ES-I3 (cell line): ENCODE data around the gene POU2AF1.

Experiments used
- H3K36me3 ChIP-seq: 2 replicates; pipeline ENCODE4 v1.6.1; 2013; ENCODE audit warnings: mild to moderate bottlenecking, low read length, control low read depth, moderate library complexity; ENCODE audit not compliant: insufficient read depth
- H3K4me1 ChIP-seq: 2 replicates; pipeline ENCODE4 v1.6.1; 2013; ENCODE audit warnings: mild to moderate bottlenecking, control low read depth, low read length; ENCODE audit not compliant: insufficient read depth
- H3K9ac ChIP-seq: 2 replicates; pipeline ENCODE4 v1.6.1; 2013; ENCODE audit warnings: low read depth, mild to moderate bottlenecking, low read length, moderate library complexity
- H3K9me3 ChIP-seq: 2 replicates; pipeline ENCODE4 v1.6.1; 2013; ENCODE audit warnings: mild to moderate bottlenecking, low read length, moderate library complexity; ENCODE audit not compliant: control insufficient read depth, insufficient read depth

The POU2AF1 gene

DNA sequence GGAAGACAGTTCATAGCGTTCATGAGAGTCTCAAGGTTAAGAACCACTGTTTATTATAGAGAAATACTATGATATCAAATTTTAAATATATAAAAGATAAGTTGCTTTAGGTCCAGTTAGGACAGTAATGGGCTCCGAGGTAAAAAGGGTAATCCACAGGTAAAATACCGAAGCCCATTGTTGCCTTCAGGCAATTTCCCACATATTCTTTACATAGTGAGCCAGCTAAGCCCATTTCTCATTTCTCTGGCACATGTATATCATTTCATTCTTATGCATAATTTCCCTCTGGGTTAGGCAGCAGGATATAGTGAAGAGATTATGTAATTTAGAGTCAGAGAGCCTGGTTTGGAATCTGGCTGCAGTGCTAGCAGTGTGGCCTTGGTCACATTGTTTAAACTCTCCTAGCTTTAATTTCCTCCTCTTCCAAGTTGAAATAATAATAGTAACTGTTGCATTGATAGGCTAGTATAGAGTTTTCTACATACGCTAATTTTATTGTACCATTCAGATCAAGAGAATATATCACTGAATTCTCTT, 7.6 kb upstream of the POU2AF1 start:
- Histone ChIP-seq H3K4me1 (no peaks in the 10 kb centered on the region), H3K36me3 (no peaks in the 10 kb centered on the region), H3K9me3 (0 out of 2 replicates have a peak, but pooled peaks cover 2% of the 10 kb centered on the region), H3K9ac (no peak overlapping the region)

DNA sequence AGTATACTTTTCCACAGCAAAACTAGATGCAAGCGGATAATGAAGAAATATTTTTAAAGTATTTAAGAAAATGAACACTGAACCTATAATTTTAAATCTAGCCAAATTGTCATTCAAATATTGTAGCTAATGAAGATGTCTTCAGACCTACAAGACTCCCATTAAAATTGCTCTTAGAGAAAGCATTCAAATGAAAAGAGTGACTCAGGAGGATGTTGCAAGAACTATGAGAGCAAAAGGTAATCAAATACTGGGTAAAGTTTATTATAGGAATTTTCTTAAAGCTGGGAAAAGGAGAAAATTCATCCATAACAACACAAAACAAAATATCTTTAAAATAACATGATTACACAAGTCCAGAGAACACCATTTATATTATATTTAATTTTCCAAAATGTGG, 5.4 kb upstream of the POU2AF1 start:
- Histone ChIP-seq H3K36me3 (no peaks in the 10 kb centered on the region), H3K9ac (no peak overlapping the region), H3K4me1 (no peaks in the 10 kb centered on the region), H3K9me3 (0 out of 2 replicates have a peak, but pooled peaks cover 2% of the 10 kb centered on the region)

- Histone ChIP-seq H3K4me1 (no peaks in the 10 kb centered on the region; the same call in 1 of the 2 replicates), H3K36me3 (no peaks in the 10 kb centered on the region), H3K9ac (no peak overlapping the region), H3K9me3 (0 out of 2 replicates have a peak, but pooled peaks cover 2% of the 10 kb centered on the region)
These were observed 3.4 kb upstream of the POU2AF1 start for GRCh38 chr11:111382451-111382850.

DNA sequence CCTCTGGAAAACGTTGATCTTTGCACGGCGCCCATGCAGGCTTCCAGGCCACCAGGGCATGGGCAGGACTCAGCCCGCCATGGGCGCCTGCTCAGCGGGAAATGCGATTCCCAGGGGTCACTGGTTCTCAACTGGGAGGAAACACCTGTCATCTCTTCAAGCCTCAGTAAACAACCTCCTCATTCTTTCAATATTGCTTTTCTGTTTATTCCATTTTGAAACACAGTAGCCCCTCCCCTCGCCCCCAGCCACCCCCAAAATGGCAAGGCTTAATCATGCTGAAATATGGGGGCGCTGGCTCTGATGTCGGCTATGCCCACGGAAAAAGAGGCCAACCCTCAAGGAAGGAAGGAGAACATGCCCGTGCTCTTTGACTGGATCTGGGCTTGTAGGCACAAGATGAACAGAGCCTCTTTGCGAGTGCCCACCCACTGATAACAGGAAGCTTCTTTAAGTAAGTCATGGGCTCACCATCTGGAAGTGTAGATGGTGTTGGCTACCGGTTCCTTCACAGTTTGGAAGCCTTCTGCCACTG, 594 bp upstream of the POU2AF1 start:
- no peaks in the 10 kb centered on the region for H3K9me3 ChIP-seq
- H3K9ac ChIP-seq, result no peak overlapping the region
- H3K4me1 ChIP-seq, result no peaks in the 10 kb centered on the region; the same call in 1 of the 2 replicates
- H3K36me3 ChIP-seq, result no peaks in the 10 kb centered on the region

- no peak overlapping the region for H3K9ac ChIP-seq
- H3K4me1 ChIP-seq, result no peaks in the 10 kb centered on the region; the same call in 1 of the 2 replicates
- no peaks in the 10 kb centered on the region for H3K9me3 ChIP-seq
- H3K36me3 ChIP-seq, result no peaks in the 10 kb centered on the region
These were observed 752 bp downstream of the POU2AF1 start for GRCh38 chr11:111378185-111378860.

DNA sequence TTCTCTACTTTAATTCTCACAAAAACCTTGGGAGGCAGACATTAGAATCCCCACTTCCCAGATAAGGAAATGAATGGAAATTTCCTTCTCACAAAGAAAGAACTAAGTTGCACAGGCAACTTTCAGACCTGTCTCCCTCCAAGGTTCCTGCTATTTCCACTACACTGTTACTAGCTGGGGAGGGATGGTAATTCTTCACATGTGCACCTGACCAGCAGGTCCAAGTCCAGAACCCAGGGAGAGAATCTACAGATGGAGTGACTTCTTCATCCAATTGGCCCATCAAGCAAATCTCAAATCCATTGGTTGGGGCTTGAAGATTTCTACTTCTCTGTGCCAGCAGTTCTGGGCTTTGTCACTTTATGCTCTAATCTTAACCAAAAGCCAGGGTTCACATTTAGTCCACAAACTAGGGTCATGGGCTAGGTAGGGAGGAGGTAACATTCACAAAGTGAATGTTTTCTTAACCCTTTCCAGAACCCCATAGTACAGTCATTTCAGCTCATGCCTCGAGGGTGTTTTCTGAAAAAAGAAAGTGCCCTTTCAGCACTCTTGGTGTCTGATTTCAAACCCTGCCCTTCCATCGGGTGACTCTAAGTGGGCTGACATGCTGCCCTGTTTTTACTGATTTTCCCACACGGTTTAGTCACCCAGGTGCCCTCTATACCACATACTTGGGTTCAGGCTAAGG, 2.7 kb downstream of the POU2AF1 start:
- Histone ChIP-seq H3K4me1 (no peaks in the 10 kb centered on the region; the same call in 1 of the 2 replicates), H3K36me3 (no peaks in the 10 kb centered on the region), H3K9me3 (no peaks in the 10 kb centered on the region), H3K9ac (no peak overlapping the region)

DNA sequence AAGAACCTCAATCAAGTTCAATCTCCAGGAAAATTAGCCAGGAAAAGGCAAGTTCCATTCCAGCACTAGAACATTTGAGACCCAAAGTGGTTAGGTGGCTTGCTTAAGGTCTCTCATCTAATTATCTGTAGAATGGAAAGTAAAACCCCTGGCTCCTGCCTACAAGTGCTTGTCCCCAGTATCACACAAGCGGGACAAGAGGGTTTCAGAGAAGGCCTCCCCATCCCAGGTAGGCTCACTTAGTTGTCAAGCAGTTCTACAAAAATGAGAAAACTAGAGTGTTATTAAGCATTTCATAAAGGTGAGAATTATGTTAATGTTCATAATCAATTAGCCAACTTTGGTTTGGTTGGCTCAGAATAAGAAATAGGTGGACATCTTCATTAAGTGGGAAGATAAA, 5.5 kb downstream of the POU2AF1 start:
- Histone ChIP-seq H3K9me3 (no peaks in the 10 kb centered on the region), H3K4me1 (no peaks in the 10 kb centered on the region; the same call in 1 of the 2 replicates), H3K9ac (no peak overlapping the region), H3K36me3 (no peaks in the 10 kb centered on the region)

GRCh38 chr11:111372538-111372937, 6.5 kb downstream of the POU2AF1 start:
- H3K36me3 ChIP-seq, result no peaks in the 10 kb centered on the region
- H3K4me1 ChIP-seq, result no peaks in the 10 kb centered on the region
- H3K9me3 ChIP-seq, result no peaks in the 10 kb centered on the region
- no peak overlapping the region for H3K9ac ChIP-seq

DNA sequence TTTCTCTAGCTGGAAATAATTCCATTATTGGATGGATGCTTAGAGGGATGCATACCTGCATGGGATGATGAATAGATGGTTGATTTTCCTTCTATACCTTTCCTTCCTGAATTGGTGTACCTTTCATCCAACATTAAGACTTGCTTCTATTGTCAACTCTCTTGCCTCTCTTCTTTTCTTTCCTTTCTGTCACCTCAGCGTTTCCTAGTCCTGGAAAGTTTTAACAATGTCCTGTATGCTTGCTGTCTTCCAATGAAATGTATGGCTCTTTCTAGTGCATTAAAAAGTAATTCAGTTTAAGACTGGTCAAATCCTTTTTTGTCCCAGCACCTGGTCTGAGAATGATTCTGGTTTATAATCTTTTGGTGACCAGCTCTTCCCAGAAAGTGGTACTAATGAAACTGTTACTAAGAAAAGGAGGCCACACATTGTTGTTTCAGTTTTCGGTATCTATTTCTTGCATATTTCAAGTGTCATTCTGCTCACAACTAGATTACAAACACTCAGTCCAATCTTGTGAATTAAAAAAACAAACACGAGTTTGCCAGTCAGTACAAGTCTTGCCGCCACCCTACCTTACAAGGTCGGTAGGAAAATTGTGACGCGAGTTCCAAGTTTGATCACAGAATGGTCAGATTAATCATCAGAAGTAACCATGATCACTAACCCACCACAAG, 8.0 kb downstream of the POU2AF1 start:
- Histone ChIP-seq H3K36me3 (no peaks in the 10 kb centered on the region), H3K9me3 (no peaks in the 10 kb centered on the region), H3K9ac (no peak overlapping the region), H3K4me1 (no peaks in the 10 kb centered on the region)

GRCh38 chr11:111370270-111370901, 8.7 kb downstream of the POU2AF1 start:
- Histone ChIP-seq H3K9me3 (no peaks in the 10 kb centered on the region), H3K9ac (no peak overlapping the region), H3K36me3 (no peaks in the 10 kb centered on the region), H3K4me1 (no peaks in the 10 kb centered on the region)

GRCh38 chr11:111368285-111368560, 10.9 kb downstream of the POU2AF1 start:
- H3K4me1 ChIP-seq, result no peaks in the 10 kb centered on the region
- no peak overlapping the region for H3K9ac ChIP-seq
- H3K9me3 ChIP-seq, result no peaks in the 10 kb centered on the region
- no peaks in the 10 kb centered on the region for H3K36me3 ChIP-seq

DNA sequence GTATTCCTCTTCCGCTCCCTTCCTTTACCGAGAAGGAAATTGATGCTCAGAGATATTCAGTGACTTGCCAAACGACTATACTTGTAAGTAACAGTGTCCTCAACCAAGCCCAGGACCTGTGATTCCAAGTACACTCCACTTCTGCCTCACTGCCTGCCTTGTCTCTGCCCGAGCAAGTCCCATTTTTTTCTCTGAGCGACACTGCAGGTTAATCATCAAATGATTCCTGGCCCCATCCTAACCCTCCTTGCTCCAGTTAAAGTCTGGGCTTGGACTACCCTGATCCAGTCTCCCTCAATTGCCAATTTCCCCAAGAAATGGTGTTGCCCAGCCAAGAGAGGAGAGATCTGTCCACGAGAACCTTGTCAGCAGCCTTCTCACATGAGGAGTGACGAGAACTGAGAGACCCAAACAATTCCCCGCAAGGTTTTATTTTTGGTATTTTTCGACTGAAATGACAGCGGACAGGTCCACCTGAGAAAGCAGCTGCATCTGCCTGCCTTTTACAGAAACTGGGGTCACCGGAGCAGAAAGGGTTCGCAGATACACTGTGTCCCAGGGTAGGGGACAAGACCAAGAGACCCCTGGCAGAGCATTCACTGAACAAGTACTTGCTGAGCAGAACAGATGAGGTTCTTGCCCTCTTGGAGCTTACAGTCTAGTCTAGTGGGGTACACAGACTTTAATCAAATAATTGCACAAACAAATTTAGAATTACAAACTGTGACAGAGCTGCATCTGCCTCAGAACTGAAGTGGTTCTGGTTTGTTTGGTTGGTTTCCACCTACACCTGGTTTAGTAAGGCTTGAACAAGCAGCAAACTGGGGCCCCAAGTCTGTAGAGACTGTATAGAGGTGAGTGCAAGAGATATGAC, 11.4 kb downstream of the POU2AF1 start:
- no peaks in the 10 kb centered on the region for H3K4me1 ChIP-seq
- H3K9ac ChIP-seq, result no peak overlapping the region
- no peaks in the 10 kb centered on the region for H3K36me3 ChIP-seq
- no peaks in the 10 kb centered on the region for H3K9me3 ChIP-seq

GRCh38 chr11:111366560-111367410, 12.3 kb downstream of the POU2AF1 start:
- Histone ChIP-seq H3K9me3 (no peaks in the 10 kb centered on the region), H3K4me1 (no peaks in the 10 kb centered on the region), H3K9ac (no peak overlapping the region), H3K36me3 (no peaks in the 10 kb centered on the region)
